Measurements from ENCODE around the gene RNF207.
A peak's percentile ranks its signal among the peaks of the same experiment; 100 is the strongest.

Gene RNF207

GRCh38 chr1:6209661-6210580, 4.0 kb downstream of the RNF207 start:
- no CpG with 5 or more reads among the region's 17 CpGs for WGBS, 2 donors (ENCODE audit: extremely low coverage in 2 of 2, insufficient read length in 2 of 2, insufficient replicate concordance in 1 of 2)

GRCh38 chr1:6210591-6211355, 4.9 kb downstream of the RNF207 start:
- Histone ChIP-seq H3K27me3 (ENCODE audit: control insufficient read depth in 3 of 3, insufficient read depth in 3 of 3, low read depth in 1 of 3, low read length in 3 of 3) (peaks cover 19 to 37% (median 27%) of the 10 kb centered on the region in 3 experiments), H3K4me1 (ENCODE audit: control insufficient read depth in 2 of 2, insufficient read depth in 1 of 2, low read depth in 1 of 2, low read length in 2 of 2) (peaks cover 8 to 12% of the 10 kb centered on the region in 2 donors), H2AFZ (ENCODE audit: low read length) (no peak overlapping the region), H2BK12ac (ENCODE audit: low read length) (peak overlapping the region; percentile 30), H4K91ac (ENCODE audit: low read depth, low read length, poor library complexity) (no peak overlapping the region), H3K4ac (ENCODE audit: low read length) (no peak overlapping the region), H3K18ac (ENCODE audit: low read length) (peak overlapping the region; percentile 19), H3K36me3 (replicated peaks in 1 of 2; ENCODE audit: control insufficient read depth in 2 of 2, insufficient read depth in 2 of 2, low read length in 2 of 2) (no peaks in the 10 kb centered on the region), H4K8ac (ENCODE audit: low read depth, low read length) (no peak overlapping the region), H3K4me3 (ENCODE audit: low read length in 2 of 2) (no peak overlapping the region), H3K27ac (replicated peaks; ENCODE audit: low read length) (no peak overlapping the region), H3K23ac (ENCODE audit: low read depth, low read length, poor library complexity) (peak overlapping the region; percentile 65), H3K9ac (ENCODE audit: low read depth, low read length, poor library complexity) (peak overlapping the region; percentile 77), H2BK5ac (ENCODE audit: low read length) (peak overlapping the region; percentile 29), H3K4me2 (ENCODE audit: insufficient read depth, low read length, poor library complexity, severe bottlenecking) (no peak overlapping the region), H3K79me1 (ENCODE audit: low read depth, low read length) (peaks cover 1% of the 10 kb centered on the region), H2AK5ac (ENCODE audit: low read depth, low read length) (peak overlapping the region; percentile 92), H2BK120ac (ENCODE audit: low read depth, low read length) (no peak overlapping the region), H3K9me3 (replicated peaks in 1 of 2; ENCODE audit: control insufficient read depth in 2 of 2, insufficient read depth in 1 of 2, low read depth in 1 of 2, low read length in 2 of 2) (peaks cover 0 to 2% of the 10 kb centered on the region in 2 donors), H3K14ac (ENCODE audit: low read length) (peak overlapping the region; percentile 56), H2BK15ac (ENCODE audit: low read length) (peak overlapping the region; percentile 89)
- WGBS, 2 donors (ENCODE audit: extremely low coverage in 2 of 2, insufficient read length in 2 of 2, insufficient replicate concordance in 1 of 2): no CpG with 5 or more reads among the region's 29 CpGs
- no peak for DNase-seq (ENCODE audit: low spot score)

More at GRCh38 chr1:6209661-6210580, 4.0 kb downstream of the RNF207 start:
- no peak for DNase-seq (ENCODE audit: low spot score)
- peaks cover 0 to 2% of the 10 kb centered on the region in 2 donors for H3K9me3 ChIP-seq (replicated peaks in 1 of 2; ENCODE audit: control insufficient read depth in 2 of 2, insufficient read depth in 1 of 2, low read depth in 1 of 2, low read length in 2 of 2)
- peak overlapping the region; percentile 89 for H3K4me2 ChIP-seq (ENCODE audit: insufficient read depth, low read length, poor library complexity, severe bottlenecking)
- H2AFZ ChIP-seq (ENCODE audit: low read length): peak overlapping the region; percentile 98
- H2BK15ac ChIP-seq (ENCODE audit: low read length): peak overlapping the region; percentile 99
- no peak overlapping the region for H2BK120ac ChIP-seq (ENCODE audit: low read depth, low read length)
- no peak overlapping the region for H3K27ac ChIP-seq (replicated peaks; ENCODE audit: low read length)
- no peak overlapping the region for H3K14ac ChIP-seq (ENCODE audit: low read length)
- peaks cover 11 to 14% of the 10 kb centered on the region in 2 donors for H3K4me1 ChIP-seq (ENCODE audit: control insufficient read depth in 2 of 2, insufficient read depth in 1 of 2, low read depth in 1 of 2, low read length in 2 of 2)
- peak overlapping the region; percentile 29 for H2BK5ac ChIP-seq (ENCODE audit: low read length)
- H3K4me3 ChIP-seq (ENCODE audit: low read length in 2 of 2): peak overlapping the region; percentile 43 to 74
- H3K23ac ChIP-seq (ENCODE audit: low read depth, low read length, poor library complexity): peak overlapping the region; percentile 98
- H4K8ac ChIP-seq (ENCODE audit: low read depth, low read length): peak overlapping the region; percentile 86
- H3K36me3 ChIP-seq (replicated peaks in 1 of 2; ENCODE audit: control insufficient read depth in 2 of 2, insufficient read depth in 2 of 2, low read length in 2 of 2): no peaks in the 10 kb centered on the region
- peaks cover 1% of the 10 kb centered on the region for H3K79me1 ChIP-seq (ENCODE audit: low read depth, low read length)
- peak overlapping the region; percentile 90 for H2AK5ac ChIP-seq (ENCODE audit: low read depth, low read length)
- H3K9ac ChIP-seq (ENCODE audit: low read depth, low read length, poor library complexity): peak overlapping the region; percentile 30
- peaks cover 21 to 42% (median 31%) of the 10 kb centered on the region in 3 experiments for H3K27me3 ChIP-seq (ENCODE audit: control insufficient read depth in 3 of 3, insufficient read depth in 3 of 3, low read depth in 1 of 3, low read length in 3 of 3)
- peak overlapping the region; percentile 4 for H2BK12ac ChIP-seq (ENCODE audit: low read length)
- no peak overlapping the region for H4K91ac ChIP-seq (ENCODE audit: low read depth, low read length, poor library complexity)
- peak overlapping the region; percentile 38 for H3K4ac ChIP-seq (ENCODE audit: low read length)
- peak overlapping the region; percentile 93 for H3K18ac ChIP-seq (ENCODE audit: low read length)

GRCh38 chr1:6211731-6212130, 5.8 kb downstream of the RNF207 start:
- no peak overlapping the region for H4K91ac ChIP-seq (ENCODE audit: low read depth, low read length, poor library complexity)
- peaks cover 1% of the 10 kb centered on the region for H3K79me1 ChIP-seq (ENCODE audit: low read depth, low read length)
- no peak overlapping the region for H3K23ac ChIP-seq (ENCODE audit: low read depth, low read length, poor library complexity)
- no peak overlapping the region for H3K4me3 ChIP-seq (ENCODE audit: low read length in 2 of 2)
- no peak overlapping the region for H2BK5ac ChIP-seq (ENCODE audit: low read length)
- no peak overlapping the region for H3K4me2 ChIP-seq (ENCODE audit: insufficient read depth, low read length, poor library complexity, severe bottlenecking)
- H2BK15ac ChIP-seq (ENCODE audit: low read length): no peak overlapping the region
- no peak overlapping the region for H2AK5ac ChIP-seq (ENCODE audit: low read depth, low read length)
- no peak overlapping the region for H3K27ac ChIP-seq (replicated peaks; ENCODE audit: low read length)
- peaks cover 6 to 12% of the 10 kb centered on the region in 2 donors for H3K4me1 ChIP-seq (ENCODE audit: control insufficient read depth in 2 of 2, insufficient read depth in 1 of 2, low read depth in 1 of 2, low read length in 2 of 2)
- H3K9me3 ChIP-seq (replicated peaks in 1 of 2; ENCODE audit: control insufficient read depth in 2 of 2, insufficient read depth in 1 of 2, low read depth in 1 of 2, low read length in 2 of 2): peaks cover 0 to 2% of the 10 kb centered on the region in 2 donors
- H3K36me3 ChIP-seq (replicated peaks in 1 of 2; ENCODE audit: control insufficient read depth in 2 of 2, insufficient read depth in 2 of 2, low read length in 2 of 2): no peaks in the 10 kb centered on the region
- no peak overlapping the region for H3K9ac ChIP-seq (ENCODE audit: low read depth, low read length, poor library complexity)
- WGBS, 2 donors (ENCODE audit: extremely low coverage in 2 of 2, insufficient read length in 2 of 2, insufficient replicate concordance in 1 of 2): no CpG with 5 or more reads among the region's 16 CpGs
- no peak overlapping the region for H4K8ac ChIP-seq (ENCODE audit: low read depth, low read length)
- no peak overlapping the region for H3K4ac ChIP-seq (ENCODE audit: low read length)
- H2BK120ac ChIP-seq (ENCODE audit: low read depth, low read length): no peak overlapping the region
- no peak overlapping the region for H3K18ac ChIP-seq (ENCODE audit: low read length)
- H3K14ac ChIP-seq (ENCODE audit: low read length): no peak overlapping the region
- no peak for DNase-seq (ENCODE audit: low spot score)
- peaks cover 10 to 28% (median 18%) of the 10 kb centered on the region in 3 experiments for H3K27me3 ChIP-seq (ENCODE audit: control insufficient read depth in 3 of 3, insufficient read depth in 3 of 3, low read depth in 1 of 3, low read length in 3 of 3)
- H2BK12ac ChIP-seq (ENCODE audit: low read length): no peak overlapping the region
- no peak overlapping the region for H2AFZ ChIP-seq (ENCODE audit: low read length)

All from neuronal stem cell (in vitro differentiated cells).